Colonic mucosa (tissue), 4 donors: ENCODE measurements around the gene GAPDHS. TPM values are rescaled to one million over a fixed set of nuclear protein-coding genes. Genes with fewer than 3 reads are reported as not detected.

Source experiments
- DNase-seq: peaks from one replicate; pipeline ENCODE4 v3.0.0-alpha.2; 2020
- H3K27ac ChIP-seq: fragments of 200-600 bp; one replicate; pipeline ENCODE4 v1.8.0; 2021
- H3K27me3 ChIP-seq: fragments of 200-600 bp; one replicate; pipeline ENCODE4 v1.8.0; 2021
- H3K36me3 ChIP-seq: fragments of 200-600 bp; one replicate; pipeline ENCODE4 v1.8.0; 2021
- H3K4me1 ChIP-seq: fragments of 200-600 bp; one replicate; pipeline ENCODE4 v1.8.0; 2021; ENCODE audit warnings: mild to moderate bottlenecking
- H3K4me3 ChIP-seq: fragments of 200-600 bp; one replicate; pipeline ENCODE4 v1.8.0; 2021
- H3K9ac ChIP-seq, 2 donors: one replicate each; pipeline ENCODE4 v1.7.0; 2013; ENCODE audit warnings: control low read depth in 2 of 2, low read depth in 2 of 2, low read length in 2 of 2
- H3K9me3 ChIP-seq: fragments of 200-600 bp; one replicate; pipeline ENCODE4 v1.8.0; 2021
- intact Hi-C: fragments of 100-400 bp; cut with DNase I; formaldehyde crosslinking; loops from one replicate; pipeline ENCODE4 v1.14.1; 2022
- total RNA-seq, 2 donors: library from RNA; stranded (reverse); fragmentation: NEBNext Ultra II Directional in 1 of 2; extraction: Animal tissue kit (Norgen Biotek cat#: 25700) in 1 of 2; gene quantifications; one replicate each; pipeline ENCODE4 v1.2.1, GENCODE V29; 2021
- TF ChIP-seq, protein P1 (sequence below): fragments of 200-600 bp; IDR thresholded peaks from one replicate; pipeline ENCODE4 v1.8.0; 2022; ENCODE audit warnings: antibody characterized with exemption, mild to moderate bottlenecking
- donor health status: healthy.
- donor health status: DM: no; HTN: no; CAD: no.
- donor health status: DM: no; HTN: no; CAD: no.

Gene GAPDHS
- total RNA-seq, 2 donors from 2014 or later = not detected

DNA sequence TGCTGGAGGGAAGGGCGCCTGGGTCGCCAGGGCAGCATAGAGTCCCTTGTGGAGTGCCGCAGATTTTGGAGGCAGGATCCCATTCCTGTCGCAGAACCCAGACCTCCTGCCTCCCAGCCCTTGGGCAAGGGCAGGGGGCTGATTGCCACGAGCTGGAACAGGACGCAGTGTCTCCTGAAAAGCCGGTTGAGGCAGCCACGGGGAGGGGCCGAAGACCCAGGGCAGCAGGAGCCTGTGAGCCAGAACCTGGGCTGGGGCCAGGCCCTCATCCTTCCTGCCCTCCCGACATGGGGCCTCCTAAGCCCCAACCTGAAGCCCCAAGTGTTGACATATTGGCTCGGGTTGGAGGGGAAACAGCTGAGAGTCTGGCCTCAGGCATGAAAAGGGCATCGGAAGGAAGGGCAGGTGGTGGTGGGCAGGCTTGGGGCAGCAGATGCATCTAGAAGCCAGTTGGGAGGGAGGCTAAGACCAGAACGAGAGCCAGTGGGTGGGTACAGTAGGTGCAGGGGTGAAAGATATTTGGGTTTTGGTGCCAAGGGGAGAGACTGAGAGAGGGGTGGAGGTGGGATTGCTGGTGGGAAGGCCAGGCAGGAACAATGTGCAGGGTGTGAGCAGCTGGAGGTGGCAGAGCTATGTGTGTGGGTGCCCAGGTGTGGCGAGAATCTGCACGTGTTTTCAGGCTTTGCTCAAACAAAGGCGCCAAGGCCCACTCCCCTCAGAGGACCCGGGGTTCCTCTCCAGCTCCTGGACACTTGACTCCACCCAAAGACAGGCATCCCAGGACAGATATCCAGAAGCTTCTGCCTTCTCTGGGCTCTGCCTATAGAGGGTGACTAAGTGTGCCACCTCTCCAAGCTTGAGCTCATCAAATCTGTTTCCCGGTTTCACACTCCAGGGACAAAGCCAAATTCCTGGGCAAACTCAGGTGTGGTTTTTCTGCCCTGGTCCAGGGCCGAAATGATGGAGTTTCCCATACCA, 3.7 kb upstream of the GAPDHS start:
- Histone ChIP-seq H3K9me3 (no peaks in the 10 kb centered on the region), H3K4me3 (no peak overlapping the region), H3K36me3 (no peaks in the 10 kb centered on the region), H3K27me3 (peaks cover 4% of the 10 kb centered on the region), H3K4me1 (no peaks in the 10 kb centered on the region), H3K27ac (no peak overlapping the region), H3K9ac (no peak overlapping the region)
- TF ChIP-seq, protein P1, sequence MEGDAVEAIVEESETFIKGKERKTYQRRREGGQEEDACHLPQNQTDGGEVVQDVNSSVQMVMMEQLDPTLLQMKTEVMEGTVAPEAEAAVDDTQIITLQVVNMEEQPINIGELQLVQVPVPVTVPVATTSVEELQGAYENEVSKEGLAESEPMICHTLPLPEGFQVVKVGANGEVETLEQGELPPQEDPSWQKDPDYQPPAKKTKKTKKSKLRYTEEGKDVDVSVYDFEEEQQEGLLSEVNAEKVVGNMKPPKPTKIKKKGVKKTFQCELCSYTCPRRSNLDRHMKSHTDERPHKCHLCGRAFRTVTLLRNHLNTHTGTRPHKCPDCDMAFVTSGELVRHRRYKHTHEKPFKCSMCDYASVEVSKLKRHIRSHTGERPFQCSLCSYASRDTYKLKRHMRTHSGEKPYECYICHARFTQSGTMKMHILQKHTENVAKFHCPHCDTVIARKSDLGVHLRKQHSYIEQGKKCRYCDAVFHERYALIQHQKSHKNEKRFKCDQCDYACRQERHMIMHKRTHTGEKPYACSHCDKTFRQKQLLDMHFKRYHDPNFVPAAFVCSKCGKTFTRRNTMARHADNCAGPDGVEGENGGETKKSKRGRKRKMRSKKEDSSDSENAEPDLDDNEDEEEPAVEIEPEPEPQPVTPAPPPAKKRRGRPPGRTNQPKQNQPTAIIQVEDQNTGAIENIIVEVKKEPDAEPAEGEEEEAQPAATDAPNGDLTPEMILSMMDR = no peak
- DNase-seq = no peak
- intact Hi-C loops = no loop called here

DNA sequence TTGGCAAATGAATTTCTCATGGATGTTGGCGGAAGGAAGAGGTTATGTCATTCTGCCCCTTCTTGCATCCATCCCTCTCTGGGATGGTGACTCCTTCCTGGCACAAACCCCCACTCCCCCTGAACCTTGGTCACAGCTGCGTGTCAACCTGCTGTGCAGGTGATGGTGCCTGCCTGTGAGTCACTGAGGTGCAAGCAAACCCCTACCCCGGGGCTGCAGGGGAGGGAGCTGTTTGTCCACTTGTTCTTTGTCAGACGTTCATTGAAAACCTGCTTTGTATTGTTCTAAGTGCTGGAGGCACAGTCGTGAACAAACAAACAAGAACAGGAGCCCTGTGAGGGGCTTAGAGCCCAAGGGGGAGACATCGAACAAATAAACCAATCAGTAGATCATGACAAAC, 2.0 kb upstream of the GAPDHS start:
- DNase-seq = no peak
- H3K9ac ChIP-seq = no peak overlapping the region
- H3K4me1 ChIP-seq = no peaks in the 10 kb centered on the region
- H3K27ac ChIP-seq = no peak overlapping the region
- intact Hi-C loops = no loop called here
- H3K9me3 ChIP-seq = no peaks in the 10 kb centered on the region
- H3K36me3 ChIP-seq = no peaks in the 10 kb centered on the region
- no peak overlapping the region for H3K4me3 ChIP-seq
- peaks cover 4% of the 10 kb centered on the region for H3K27me3 ChIP-seq
- TF ChIP-seq, protein P1 = no peak

DNA sequence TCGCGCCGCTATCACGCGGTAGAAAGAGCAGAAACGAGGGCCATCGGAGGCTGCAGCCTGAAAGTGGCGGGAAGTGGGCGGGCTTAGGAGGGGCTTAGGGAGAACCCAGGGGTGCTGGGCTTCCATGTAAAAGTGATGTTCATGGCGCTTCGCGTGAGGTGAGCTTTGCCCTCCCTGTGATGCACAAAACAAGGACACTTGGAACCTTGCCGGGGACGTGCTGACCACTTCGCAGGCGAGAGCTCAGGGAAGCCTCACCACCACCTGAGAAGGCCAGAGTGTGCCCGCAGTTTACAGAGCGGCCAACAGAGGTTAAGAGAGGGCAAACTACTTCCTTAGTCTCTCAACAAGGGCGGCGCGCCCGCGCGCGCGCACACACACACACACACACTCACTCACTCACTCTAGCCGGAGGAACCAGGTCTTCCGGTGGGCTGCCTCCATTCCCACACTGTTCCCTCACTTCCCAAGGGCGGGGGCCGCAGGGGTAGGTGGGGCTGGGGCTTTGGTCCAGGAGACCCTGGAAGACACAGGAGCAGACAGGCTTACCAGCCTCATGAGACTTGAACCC, 651 bp downstream of the GAPDHS start:
- no peak overlapping the region for H3K4me3 ChIP-seq
- peaks cover 4% of the 10 kb centered on the region for H3K27me3 ChIP-seq
- intact Hi-C loops = no loop called here
- H3K4me1 ChIP-seq = no peaks in the 10 kb centered on the region
- TF ChIP-seq, protein P1 = no peak
- no peak for DNase-seq
- no peak overlapping the region for H3K9ac ChIP-seq
- no peak overlapping the region for H3K27ac ChIP-seq
- no peaks in the 10 kb centered on the region for H3K9me3 ChIP-seq
- H3K36me3 ChIP-seq = no peaks in the 10 kb centered on the region

DNA sequence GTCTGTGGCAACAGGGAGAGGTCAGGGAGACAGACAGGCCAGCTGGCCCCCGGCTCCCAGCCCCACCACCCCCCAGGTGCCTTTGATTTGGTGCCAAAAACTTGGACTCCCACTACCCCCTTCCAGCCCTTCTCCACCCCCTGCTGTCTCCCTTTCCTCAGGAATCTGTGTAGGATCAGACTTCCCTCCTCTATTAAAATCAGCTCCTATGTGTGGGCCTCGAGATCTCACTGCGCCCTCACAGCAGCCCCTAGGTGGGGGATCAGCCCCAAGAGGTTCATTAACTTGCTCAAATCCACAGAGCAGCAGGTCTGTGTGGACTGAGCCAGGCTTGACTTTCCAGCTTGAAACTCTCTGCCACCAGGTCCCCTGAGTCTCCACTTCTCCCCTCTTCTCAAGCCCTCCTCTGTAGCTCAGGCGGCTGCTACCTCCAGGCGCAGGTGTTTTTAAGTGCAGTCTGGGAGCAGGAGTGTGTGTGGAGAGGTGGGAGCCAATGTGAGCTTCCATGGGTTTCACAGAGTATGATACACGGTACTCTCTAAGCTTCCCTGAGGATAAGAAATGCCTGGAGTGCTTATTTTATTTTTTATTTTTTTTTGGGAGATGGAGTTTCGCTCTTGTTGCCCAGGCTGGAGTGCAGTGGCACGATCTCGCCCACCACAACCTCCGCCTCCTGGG, 1.7 kb downstream of the GAPDHS start:
- Histone ChIP-seq H3K4me3 (no peak overlapping the region), H3K9me3 (no peaks in the 10 kb centered on the region), H3K9ac (no peak overlapping the region), H3K27me3 (peaks cover 4% of the 10 kb centered on the region), H3K36me3 (no peaks in the 10 kb centered on the region), H3K27ac (no peak overlapping the region), H3K4me1 (no peaks in the 10 kb centered on the region)
- TF ChIP-seq, protein P1 = no peak
- DNase-seq = no peak
- intact Hi-C loops = no loop called here

DNA sequence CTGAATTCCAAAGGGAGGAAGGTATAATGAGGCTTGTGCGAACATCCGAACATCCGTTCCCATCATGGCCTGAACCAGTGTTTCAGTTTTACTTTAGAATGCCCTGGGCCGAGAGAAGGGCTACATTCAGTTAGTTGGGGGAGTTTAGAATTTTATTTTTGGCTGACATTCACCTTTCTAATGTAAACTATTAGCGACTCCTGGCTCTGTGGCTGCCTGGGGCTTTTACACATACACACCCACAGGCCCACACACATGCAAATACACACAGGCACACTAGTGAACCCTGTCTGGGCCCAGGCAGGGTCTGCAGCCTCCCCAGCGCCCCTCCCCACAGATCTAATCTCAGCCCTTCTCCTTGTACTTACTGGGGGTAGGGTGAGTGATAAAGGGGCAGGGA, 6.1 kb downstream of the GAPDHS start:
- Histone ChIP-seq H3K27me3 (no peaks in the 10 kb centered on the region), H3K27ac (no peak overlapping the region), H3K9me3 (no peaks in the 10 kb centered on the region), H3K36me3 (no peaks in the 10 kb centered on the region), H3K9ac (no peak overlapping the region), H3K4me1 (no peaks in the 10 kb centered on the region), H3K4me3 (no peak overlapping the region)
- no peak for DNase-seq
- intact Hi-C loops = no loop called here
- TF ChIP-seq, protein P1 = no peak
